Stimulated activated CD4-positive, alpha-beta T cell treated with anti-CD3 and anti-CD28 coated beads, Interleukin-4, amount 100 ng/mL, for 48 hours (primary cell): ENCODE data around the gene DSN1.

Experiments
- DNase-seq, 2 donors: peaks; one replicate each; pipeline ENCODE4 v3.0.0-alpha.2; 2020; ENCODE audit warnings: low read depth in 2 of 2

The DSN1 gene

DNA sequence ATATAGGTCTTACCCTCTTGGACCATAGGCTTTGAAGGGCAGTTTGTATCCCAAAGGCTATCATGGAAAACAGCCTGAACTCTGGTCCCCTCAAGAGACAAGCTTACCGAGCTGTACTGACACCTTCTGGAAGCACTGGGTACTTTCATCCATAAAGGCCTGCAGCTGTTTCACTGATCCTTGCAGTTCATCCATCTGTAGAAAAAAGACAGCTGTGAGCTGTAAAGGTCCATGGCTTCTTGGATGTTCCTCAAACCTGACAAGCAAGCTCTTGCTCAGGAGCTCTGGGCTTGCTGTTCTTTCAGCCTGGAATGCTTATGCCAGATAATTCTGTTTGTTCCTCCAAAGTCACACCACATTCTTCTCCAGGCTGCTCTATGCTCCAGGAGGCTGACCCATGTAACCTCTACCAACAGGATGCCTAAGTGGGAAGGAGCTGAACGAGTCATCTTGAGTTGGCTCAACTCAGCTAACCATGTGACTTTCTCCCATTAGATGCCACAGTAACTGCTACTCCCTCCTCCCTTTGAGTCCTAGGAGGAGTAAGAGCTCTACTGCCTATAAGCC, 18.8 kb downstream of the DSN1 start:
- peak in 1 of 2 donors; percentile 19 for DNase-seq

DNA sequence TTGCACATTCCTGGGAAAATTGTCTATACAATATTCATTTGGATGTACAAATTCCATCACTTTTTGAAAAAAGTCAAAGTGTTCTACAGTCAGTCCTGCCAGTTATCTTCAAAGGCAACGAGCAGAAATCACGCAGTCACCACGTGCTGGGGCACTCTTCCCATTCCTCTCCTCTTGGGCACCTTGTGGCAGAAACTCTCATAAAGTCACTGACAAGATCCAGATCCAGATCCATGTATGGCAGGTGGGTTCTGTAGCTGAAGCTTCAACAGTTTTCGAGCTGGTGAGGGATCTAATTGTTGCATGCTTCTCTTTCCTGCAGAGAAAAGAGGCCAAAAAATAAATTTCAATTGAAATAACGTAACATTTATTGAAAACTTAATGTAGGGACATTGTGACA, 21.0 kb downstream of the DSN1 start:
- DNase-seq, result no peak

DNA sequence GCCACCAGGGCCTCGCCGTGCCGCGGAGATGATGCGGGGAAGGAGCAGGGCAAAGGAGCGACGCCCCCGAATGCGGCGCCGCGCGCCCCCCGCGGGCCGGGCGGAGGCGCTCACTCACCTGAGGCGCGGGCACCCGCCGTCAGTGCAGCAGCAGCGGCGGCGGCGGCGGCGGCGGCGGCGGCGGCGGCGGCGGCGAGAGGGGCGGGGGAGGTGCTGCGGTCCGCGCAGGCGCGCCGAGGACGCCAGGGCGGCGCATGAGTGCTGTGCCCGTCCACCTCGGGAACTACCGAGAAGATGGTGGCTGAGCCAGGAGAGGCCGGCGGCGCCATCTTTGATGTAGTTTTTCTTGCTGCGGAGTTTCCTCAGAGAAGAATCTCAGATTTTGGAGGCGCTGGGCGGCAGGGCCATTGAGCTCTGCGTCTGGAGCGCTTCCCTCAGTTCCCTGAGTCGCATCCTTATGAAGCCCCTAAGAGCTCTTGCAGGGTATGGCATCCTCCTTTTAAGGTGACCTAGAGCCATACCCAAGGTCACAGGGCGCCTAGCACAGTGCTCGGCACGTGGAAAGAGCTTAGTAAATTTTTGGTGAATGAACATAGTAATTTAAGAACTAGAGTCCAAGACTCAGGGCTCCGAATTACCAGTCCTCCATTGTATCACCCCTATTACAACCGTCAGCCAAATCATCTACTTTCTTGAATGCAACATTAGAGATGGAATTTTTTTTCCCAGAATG, 27.5 kb downstream of the DSN1 start, which contains the start of gene NDRG3:
Gene NDRG3 (minus strand): TSS at position 164 of the 733 bp plus-strand sequence. CDS start 24,355 bp downstream, outside the sequence.
- DNase-seq, result peak; percentile 85 to 89

DNA sequence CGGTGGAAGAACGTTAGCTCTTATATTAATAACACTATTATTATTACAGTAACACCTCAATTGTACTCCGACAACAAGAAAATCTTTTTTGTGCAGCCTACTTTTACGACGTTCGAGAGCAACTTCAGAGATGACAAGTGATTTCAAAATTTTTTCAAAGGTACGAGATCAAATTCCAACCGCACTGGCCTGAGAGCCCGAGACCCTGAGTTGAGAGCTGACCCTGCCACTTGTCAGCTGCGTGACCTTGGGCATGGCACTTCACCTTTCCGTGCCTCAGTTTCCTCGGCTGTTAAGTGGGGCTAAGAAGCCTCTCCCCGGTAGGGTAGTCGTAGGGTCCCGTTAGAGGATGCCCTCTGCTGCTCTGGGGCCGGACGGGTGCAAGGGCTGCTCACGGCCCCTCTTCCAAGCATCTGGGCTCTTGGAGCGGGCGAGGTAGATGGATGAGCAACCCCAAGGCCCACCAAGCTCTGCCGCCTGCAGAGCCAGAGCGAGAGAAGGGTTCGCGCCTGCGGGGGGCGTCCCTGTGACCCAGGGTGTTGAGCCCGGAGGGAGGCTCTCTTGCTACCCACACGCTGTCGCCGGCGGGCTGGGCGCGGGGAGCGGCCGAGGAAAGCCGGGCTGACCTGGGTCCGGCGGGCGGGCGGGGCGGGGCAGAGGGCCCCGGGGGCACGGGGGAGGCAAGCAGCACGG, 28.2 kb downstream of the DSN1 start:
- DNase-seq, result peak in 1 of 2 donors; percentile 30

DNA sequence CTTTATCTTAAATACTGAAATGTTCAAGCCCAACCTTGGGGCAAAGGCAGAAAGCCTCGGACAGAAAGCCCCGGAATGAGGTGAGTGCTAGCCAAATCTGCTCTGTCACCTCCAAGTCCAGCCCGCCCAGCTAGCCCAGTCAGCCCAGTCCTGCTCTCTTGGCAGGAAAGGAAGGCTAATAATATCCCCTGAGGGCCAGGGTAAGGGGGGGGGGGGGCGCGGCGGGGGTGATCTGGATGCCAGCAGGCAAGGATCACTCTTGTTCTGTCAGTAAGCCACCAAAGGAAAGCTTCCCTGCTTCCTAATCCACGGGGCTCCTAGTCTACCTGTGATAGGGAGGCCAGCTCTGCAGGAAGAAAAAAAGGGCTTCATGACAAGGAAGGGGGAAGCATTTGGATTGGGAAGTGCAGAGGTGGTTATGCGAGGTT, 28.8 kb downstream of the DSN1 start:
- DNase-seq, result no peak

DNA sequence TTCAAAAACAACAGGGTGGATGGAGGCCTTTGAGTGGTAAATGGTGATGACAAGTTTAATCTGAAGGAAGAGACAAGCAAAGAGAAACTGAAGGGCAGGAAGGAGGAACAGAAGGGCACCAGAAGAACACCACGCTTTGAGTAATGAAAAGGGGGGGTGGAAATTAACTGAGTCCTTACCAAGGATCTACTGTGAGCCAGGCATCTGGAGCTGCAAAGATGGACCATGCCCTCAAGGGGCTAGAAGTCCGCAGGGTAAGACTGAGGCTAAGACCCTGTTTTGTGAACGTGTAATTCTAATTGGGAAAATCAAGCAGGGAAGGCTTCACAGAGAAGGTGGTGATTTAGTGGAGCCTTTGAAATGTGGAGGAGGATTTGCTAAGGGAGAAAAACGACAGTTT, 29.3 kb downstream of the DSN1 start:
- DNase-seq, result no peak

DNA sequence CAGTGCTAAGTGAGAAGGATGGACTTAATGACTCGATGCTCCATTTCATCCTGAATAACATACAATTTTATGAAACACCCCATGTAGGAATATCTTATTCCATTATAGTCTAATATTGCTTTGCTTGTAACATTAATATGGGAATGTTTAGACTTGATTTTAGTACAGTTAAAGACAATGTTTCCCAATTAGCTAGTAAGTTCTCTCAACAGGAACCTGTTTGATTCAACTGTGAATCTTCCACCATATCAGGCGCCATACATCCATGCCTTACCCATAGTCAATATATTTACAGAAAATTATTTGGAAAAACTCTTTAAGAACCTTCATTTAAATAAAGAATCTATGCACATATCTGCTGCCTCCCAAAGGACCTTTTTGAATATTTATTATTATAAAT, 31.0 kb downstream of the DSN1 start:
- no peak for DNase-seq

DNA sequence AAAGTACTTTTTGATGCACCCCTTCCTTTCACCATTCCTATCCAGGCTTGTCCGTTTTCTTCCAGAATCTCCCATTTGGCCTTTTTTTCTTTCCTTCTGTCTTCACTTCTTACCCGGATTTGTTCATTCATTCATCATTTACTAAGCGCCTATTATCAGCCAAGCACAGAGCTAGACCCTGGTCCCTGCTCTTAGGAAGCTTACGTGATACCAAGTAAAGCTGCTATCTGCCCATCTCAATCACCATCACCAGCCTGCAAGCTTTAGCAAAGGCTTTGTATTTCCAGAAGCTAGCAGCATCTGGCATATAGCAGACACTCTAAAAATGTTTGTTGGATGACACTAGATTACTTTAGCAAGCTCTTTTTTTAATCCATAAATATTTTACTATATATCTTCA, 32.5 kb downstream of the DSN1 start:
- DNase-seq, result no peak

DNA sequence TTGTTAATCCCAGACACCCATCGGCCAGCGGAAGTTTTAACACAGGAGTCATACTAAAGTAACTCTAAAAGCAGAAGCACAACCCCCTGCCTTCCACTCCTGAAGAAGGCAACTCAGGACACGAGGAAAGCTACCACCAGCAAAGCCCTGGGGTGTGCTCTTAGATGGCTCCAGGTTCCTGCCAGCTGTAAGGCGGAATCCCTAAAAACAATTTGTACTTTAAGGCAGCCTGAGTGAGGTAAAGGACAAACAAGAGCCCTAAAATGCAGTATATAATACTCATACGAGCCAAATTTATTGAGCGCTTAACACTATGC, 36.4 kb downstream of the DSN1 start:
- DNase-seq, result no peak

DNA sequence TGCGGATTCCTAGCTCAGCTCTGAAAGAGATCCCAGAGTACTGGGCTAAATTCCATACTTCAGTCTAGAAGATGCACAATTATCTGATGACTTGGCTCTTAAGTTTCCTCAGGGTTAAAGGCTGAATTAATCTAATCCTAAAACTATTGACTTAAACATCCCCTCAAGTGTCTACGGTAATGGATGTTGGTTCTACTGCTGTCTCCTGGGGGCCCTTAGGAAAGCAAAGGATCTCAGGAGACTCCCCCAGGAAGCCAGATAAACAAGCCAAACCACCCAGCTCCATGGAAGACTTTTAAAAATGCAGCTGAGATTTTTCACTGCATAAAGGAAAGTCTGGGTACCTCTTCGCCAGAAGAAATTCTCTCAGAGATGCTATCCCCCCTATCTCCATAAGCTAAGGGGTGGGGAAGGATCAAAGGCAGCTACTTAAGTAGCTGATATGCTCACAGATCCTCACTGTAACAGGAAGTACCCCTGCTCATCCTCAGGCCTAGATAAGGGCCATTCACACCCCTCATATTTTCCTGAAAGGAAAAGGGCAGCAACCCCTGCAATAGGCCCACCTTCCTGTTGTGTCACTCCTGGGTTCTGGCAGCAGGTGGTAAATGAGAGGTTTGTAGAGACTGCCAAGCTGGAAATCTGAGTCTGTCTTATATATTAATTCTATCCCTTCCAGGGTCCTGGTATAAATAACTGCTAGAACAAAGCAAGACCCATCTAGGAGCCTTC, 36.9 kb downstream of the DSN1 start:
- no peak for DNase-seq

DNA sequence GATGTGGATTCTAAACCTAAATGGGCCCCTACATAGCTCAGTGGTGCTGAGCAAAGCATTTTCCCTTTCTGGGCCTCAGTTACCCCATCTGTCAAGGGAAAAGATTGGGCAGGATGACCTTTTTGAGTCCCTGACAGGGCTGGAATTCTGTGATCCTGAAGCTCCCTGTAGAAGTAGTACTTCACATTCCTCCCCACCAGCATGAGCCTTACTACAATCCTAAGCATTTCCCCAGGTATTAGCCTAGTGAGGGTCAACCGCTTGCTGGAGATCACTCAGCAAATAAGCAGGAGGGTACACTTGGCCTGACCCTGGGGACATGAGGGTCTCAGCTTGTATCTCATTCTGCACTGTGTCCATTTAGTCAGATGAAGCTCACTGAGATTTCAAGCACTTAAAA, 41.1 kb downstream of the DSN1 start:
- DNase-seq, result no peak

DNA sequence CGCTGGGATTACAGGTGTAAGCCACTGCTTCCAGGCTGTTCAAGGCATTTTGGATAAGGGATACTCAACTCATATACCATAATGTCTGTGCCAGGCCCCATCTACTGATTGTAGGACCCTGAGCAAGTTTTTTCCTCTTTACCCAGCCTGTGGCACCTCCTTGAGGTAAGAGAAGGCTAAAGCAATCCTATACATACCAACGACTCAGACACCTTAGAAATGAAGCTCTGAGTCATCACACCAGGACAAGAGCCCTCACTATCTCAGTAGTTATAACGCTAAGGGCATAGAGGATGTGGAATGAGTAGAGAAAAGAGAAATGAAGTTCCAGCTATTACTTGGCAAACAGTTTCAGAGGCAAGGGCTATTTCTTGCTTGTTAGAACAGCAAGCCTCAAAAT, 44.6 kb downstream of the DSN1 start:
- DNase-seq, result no peak

DNA sequence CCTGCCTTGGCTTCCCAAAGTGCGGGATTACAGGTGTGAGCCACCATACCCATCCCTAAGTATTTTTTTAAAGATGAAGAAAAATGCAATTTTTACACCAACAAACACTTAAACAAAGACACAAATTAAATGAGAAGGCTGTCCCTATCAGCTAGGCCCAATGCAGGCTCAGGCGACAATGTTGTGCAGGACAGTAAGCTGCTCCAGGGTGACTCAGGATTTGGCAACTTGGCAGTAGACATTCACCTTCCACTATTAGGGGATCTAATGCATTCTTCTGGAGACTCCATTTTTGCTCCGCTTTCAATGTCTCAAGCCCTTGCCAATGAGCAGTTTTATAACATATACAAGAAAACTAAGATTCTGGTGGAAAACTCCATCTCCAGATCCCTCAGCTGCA, 47.4 kb downstream of the DSN1 start:
- no peak for DNase-seq

DNA sequence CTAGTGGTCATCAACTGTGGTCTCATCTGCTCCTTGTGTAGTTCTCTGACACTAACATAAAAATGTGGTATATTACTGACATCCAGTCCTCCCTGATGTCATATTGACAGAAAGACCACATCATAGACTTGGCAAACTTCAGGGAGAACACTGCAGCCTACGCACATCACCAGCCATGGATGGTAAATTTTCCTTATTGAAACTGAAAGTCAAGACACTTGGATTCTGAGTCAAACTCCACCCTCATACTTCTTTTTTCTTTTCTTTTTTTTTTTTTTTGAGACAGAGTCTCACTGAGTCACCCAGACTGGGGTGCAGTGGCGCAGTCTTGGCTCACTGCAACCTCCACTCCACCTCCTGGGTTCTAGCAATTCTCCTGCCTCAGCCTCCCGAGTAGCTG, 53.1 kb downstream of the DSN1 start:
- DNase-seq, result peak in 1 of 2 donors; percentile 20

DNA sequence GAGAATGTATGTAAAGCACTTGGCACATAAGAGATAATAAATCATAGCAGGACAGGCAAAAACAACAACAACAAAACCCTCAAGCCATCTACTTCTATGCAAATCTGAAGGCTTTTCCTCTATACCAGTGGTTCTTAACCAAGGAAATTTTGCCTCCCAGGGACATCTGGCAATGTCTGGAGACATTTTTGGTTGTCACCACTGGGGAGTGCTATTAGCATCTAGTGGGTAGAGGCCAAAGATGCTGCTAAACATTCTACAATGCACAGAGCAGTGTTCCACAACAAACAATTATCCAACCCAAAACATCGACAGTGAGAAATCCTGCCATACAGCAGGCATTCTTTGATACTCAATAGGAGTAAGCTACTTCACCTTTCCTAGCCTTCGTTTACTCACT, 55.9 kb downstream of the DSN1 start:
- no peak for DNase-seq

DNA sequence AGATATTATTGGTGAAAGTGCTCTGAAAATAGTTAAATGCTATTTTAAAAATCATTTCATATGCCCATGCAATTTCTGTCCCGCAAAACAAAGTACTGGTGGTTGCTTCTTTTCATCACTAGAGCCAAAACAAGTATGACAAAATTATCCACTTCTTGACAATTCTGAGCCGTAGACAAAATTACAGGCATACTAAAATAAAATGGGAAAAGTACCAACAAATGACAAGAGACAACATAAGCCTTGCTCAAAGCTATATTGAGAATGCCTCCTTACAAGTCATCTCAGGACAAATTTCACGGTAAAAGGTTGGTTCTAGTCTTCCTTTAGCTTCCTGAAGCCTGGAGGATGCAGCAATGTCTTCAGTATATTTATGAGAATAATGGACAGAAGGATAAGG, 56.5 kb downstream of the DSN1 start:
- DNase-seq, result no peak

DNA sequence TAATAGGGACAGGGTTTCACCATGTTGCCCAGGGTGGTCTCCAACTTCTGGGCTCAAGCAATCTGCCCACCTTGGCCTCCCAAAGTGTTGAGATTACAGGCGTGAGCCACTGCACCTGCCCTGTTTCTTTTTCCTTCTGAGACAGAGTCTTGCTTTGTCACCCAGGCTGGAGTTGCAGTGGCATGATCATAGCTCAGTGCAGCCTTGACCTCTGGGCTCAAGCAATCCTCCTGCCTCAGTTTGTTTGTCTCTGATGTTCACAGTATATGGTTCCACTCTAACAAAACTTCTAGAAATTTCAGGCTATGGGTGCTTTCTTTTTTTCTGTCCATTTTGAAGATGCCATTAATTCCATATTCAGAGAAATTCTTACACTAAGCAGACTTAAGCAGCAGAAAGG, 60.8 kb downstream of the DSN1 start:
- no peak for DNase-seq

DNA sequence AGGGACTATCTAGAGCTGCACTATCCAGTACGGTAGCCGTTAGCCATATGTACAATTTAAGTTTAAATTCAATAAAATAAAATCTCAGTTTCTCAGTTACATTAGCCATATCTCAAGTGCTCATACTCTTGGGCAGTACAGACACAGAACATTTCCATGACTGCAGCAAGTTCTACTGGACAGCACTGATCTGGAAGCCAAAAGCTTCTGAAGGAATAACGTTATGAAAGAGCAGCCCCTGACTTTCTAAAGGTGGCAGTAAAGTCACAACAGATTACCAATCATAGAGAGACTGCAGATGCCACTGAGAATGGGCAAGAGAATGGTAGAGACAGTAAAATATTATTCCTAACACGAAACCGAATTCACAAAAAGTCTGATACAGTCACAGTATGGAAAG, 64.4 kb downstream of the DSN1 start:
- DNase-seq, result no peak

DNA sequence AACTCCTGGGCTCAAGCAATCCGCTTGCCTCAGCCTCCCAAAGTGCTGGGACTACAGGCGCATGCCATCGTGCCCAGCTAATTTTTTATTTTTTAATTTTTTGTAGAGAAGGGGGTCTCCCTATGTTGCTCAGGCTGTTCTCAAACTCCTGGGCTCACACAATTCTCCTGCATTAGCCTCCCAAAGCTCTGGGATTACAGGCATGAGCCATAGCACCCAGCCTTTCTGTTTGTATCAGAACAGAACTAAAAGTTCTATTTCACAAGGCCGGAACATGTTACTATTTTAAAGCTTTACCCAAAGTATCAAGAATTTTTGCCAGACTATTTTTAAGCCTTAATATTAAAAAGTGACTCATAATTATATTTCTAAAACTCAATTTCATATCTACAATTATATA, 70.0 kb downstream of the DSN1 start:
- DNase-seq, result no peak
